HS-5 (cell line): ENCODE measurements around the gene GLT1D1.

Experiments
- DNase-seq: peaks from one replicate; pipeline ENCODE4 v3.0.0-alpha.2; 2012; ENCODE audit warnings: low read depth

GLT1D1 gene

GRCh38 chr12:128856035-128856790 is 2.9 kb downstream of the GLT1D1 start:
- DNase-seq, result no peak

GRCh38 chr12:128856791-128857078 is 3.5 kb downstream of the GLT1D1 start:
- no peak for DNase-seq

GRCh38 chr12:128857133-128857763 is 4.0 kb downstream of the GLT1D1 start:
- DNase-seq, result no peak

- no peak for DNase-seq
Measured at GRCh38 chr12:128859311-128859710, 6.0 kb downstream of the GLT1D1 start.

GRCh38 chr12:128861226-128862016 is 8.1 kb downstream of the GLT1D1 start:
- DNase-seq, result no peak

GRCh38 chr12:128863957-128864356 is 10.7 kb downstream of the GLT1D1 start:
- DNase-seq, result no peak

- no peak for DNase-seq
Measured at GRCh38 chr12:128864516-128865186, 11.4 kb downstream of the GLT1D1 start.

- DNase-seq, result no peak
Measured at GRCh38 chr12:128867466-128867865, 14.2 kb downstream of the GLT1D1 start.

- no peak for DNase-seq
Measured at GRCh38 chr12:128871516-128871892, 18.2 kb downstream of the GLT1D1 start.

- DNase-seq, result no peak
Measured at GRCh38 chr12:128872303-128872702, 19.0 kb downstream of the GLT1D1 start.

- no peak for DNase-seq
Measured at GRCh38 chr12:128876559-128876958, 23.3 kb downstream of the GLT1D1 start.

GRCh38 chr12:128879898-128880764 is 26.9 kb downstream of the GLT1D1 start:
- no peak for DNase-seq

DNA sequence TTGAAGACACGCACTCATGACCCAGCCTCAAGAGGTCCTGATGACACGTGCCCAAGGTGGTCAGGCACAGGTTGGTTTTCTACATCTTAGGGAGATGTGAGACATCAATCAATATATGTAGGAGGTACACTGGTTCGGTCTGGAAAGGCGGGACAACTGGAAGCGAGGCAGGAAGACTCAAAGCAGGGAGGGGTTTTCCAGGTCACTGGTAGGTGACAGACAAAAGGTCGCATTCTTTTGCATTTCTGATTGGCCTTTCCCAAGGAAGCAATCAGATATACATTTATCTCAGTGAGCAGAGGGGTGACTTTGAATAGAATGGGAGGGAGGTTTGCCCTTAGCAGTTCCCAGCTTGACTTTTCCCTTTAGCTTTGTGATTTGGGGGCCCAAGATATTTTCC is 38.6 kb downstream of the GLT1D1 start:
- no peak for DNase-seq

GRCh38 chr12:128903236-128903635 is 50.0 kb downstream of the GLT1D1 start:
- no peak for DNase-seq

- no peak for DNase-seq
Measured at GRCh38 chr12:128905003-128905544, 51.8 kb downstream of the GLT1D1 start.

- DNase-seq, result no peak
Measured at GRCh38 chr12:128906485-128907137, 53.3 kb downstream of the GLT1D1 start.

DNA sequence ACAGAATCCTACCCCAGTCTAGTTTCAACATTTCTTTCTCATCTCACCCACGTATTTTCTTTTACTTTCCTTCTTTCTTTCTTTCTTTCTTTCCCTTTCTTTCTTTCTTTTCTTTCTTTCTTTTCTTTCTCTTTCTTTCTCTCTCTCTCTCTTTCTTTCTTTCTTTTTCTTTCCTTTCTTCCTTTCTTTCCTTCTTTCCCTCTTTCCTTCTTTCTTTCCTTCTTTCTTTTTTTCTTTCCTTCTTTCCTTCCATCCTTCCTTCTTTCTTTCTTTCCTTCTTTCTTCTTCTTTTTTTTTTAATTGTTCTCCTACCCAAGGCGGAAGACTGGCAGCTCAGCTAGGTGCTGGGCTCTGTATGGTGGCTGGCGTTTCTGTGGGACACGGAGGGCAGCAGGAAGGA is 55.0 kb downstream of the GLT1D1 start:
- no peak for DNase-seq

- no peak for DNase-seq
Measured at GRCh38 chr12:128909653-128910052, 56.4 kb downstream of the GLT1D1 start.

DNA sequence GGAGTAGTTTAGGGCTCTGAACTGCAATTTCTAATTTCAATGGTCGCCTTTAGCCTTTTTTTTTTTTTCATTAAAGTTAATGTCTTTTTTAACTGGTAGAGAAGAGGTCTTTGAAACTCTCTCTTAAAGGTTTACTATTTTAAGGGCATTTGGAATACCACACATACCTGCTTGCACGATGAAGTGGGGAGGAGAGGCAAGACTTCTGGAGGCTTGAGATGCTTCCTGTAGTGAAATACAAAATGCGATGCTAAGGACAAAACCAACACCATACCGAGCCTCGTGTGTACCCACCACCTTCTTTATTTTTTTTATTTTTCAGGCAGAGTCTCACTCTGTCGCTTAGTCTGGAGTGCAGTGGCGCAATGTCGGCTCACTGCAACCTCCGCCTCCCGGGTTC is 57.4 kb downstream of the GLT1D1 start:
- no peak for DNase-seq

DNA sequence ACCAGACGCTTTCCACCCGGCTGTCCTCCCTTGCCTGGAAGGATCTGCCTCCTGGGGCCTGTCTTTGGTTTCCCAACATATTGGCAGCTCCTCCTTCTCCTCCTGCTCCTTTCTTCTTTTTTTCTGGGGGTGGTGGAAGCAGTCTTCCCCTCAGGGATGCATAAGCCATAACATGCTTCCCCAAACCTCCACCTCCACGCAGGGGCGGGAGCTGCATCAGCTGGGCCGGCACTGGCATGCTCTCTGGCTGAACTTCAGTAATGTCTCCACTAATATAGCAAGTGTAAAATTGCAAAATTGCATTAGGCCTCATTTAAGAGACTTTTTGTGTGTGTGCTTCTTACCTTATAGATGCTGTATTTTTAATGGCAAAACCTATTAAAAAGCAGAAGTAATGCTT is 58.6 kb downstream of the GLT1D1 start:
- DNase-seq, result no peak
